Measurements from ENCODE around the gene TGFBRAP1. TPM values are rescaled to one million over a fixed set of nuclear protein-coding genes. Genes with fewer than 3 reads are reported as not detected.
"Not testable (repeated sequence)": the region's sequence is repeated elsewhere in the genome, so short reads cannot be mapped to it uniquely, and the experiment has no call there.

Gene TGFBRAP1
- total RNA-seq, 1 donor from 2014 or later = 9.8 TPM

DNA sequence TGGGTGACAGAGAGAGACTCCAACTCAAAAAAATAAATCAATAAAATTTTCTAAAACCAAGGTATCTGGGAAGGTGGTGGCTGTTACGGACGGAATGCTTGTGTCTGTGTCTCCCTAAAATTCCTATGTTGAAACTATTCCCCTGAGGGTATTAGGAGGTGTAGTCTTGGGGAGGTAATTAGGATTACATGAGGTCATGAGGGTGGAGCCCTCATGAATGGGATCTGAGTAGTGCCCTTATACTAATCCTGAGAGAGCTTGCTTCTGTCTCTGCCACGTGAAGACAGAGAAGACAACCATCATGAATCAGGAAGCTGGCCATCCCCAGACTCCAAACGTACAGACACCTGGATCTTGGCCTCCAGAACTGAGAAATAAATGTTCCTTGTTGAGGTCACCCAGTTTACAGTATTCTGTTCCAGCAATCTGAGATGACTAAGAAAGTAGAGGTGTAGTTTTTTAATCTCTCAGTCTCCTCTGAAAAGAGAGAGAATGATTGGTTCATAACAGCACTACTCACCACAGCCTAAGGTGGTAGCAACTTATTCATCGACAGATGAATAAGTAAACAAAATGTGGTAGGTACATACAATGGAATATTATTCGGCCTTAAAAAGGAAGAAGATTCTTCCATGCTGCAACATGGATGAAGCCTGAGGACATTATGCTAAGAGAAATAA is 38.4 kb downstream of the TGFBRAP1 start:
- intact Hi-C loops (cut with micrococcal nuclease) = no loop called here
- DNase-seq = no peak
- no peak for ATAC-seq

DNA sequence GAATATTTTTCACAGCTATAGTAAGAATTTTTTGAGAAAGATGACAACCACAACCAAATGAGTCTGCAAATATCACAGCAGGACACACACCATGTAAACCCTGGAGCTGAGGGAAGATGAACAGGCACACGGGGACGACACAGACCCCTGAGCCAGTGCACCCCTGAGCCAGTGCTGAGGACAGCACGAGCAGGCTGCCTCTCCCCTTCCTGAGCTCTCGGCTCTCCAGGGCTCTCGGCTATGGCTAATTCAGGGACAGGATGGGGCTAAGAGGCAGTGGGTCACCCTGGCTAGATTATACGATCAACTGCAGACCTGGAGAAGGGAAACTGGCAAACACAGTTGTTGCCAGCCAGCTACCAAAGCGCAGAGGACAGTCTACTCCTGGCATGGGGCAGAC is 41.4 kb downstream of the TGFBRAP1 start:
- no peak for DNase-seq
- no peak for ATAC-seq
- intact Hi-C loops (cut with micrococcal nuclease) = no loop called here

DNA sequence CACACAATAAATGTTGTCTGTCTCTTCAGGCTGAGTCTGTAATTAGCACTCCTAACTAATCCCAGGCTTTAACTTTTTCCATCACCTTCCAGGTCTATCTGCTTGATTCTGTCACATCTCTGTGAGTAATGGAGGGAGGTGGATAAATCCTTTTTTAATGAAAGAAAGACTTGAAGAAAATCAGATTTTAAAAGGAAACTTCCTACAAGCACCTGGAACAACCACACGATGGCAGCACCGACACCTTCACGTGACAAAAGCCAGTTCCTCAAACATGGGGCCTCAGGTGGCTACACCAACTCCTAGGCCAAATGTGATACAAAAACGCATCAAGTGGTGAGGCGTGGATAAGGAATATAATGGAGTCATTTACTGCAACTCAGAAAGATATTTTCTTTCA is 41.8 kb downstream of the TGFBRAP1 start:
- ATAC-seq (no peak), DNase-seq (no peak)
- intact Hi-C loops (cut with micrococcal nuclease) = no loop called here

DNA sequence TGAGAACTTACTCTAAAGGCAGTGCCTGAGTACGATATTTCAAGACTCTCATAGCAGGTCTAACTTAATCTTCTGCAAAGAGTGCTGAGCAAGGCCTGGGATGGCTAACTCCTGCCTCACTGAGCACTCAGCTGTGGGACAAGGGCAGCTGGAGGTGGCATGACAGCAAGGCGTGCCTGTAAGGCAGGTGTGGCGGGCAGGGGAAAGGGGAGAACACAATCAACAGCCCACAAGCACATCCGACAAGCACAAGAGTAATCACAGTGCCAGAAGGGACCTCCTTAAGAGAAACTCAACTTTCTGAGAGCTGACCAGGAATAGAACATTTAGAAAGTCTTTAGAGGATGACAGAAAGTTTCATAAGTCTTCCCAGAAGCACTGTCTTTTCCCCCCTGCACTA is 46.0 kb downstream of the TGFBRAP1 start:
- ATAC-seq (no peak), DNase-seq (no peak)
- intact Hi-C loops (cut with micrococcal nuclease) = no loop called here

DNA sequence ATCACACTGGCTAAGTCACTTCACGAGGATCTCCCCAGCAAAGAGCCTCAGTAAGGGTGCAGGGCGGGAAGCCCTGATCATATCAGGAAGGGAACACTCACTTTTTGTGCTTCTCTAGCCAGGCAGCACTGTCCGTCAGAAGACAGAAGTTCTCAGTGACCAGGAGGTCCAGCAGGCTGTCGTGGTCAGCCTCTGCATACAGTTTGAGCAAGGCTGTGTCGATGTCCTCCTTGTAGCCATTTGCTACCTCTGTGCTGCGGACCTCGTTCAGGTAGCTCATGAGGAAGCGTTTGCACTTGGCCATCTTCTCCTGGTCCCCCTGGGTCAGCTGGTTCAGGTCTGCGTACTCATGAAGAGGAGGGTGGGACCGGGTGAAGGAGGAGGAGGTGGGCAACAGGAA is 49.3 kb downstream of the TGFBRAP1 start:
- DNase-seq (no peak), ATAC-seq (no peak)
- intact Hi-C loops (cut with micrococcal nuclease) = no loop called here

DNA sequence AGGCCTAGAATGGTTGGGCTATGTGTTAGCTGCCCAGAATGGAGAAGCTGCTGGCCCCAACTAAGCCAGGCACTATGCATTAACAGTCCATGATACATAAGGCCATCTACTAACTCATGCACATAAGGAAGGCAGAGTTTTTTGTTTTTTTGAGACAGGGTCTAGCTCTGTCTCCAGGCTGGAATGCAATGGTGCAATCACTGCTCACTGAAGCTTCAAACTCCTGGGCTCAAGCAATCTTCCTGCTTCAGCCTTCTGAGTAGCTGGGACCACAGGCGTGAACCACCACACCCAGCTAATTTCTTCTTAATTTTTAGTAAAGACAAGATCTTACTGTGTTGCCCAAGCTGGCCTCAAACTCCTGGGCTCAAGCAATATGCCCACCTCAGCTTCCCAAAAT is 50.4 kb downstream of the TGFBRAP1 start:
- DNase-seq (no peak), ATAC-seq (no peak)
- intact Hi-C loops (cut with micrococcal nuclease) = no loop called here

DNA sequence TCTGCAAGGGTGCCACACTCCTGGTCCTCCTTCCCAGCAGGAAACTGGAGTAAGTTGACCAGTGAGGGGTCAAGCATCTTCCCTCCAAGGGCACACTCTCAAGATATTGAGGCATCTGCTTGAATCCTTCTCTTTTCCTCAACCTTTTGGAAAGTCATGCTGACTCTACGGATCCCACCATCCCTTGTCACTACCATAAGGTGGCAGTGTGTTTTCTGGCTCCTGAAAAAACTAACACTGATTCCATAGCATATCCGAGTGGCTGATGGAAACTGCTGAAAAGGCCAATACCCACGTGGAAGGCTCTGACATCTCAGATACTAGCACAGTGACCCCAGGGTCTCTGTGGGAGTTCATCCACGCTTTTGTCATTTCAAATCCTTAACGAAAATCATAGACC is 50.9 kb downstream of the TGFBRAP1 start:
- intact Hi-C loops (cut with micrococcal nuclease) = no loop called here
- DNase-seq (no peak), ATAC-seq (no peak)

DNA sequence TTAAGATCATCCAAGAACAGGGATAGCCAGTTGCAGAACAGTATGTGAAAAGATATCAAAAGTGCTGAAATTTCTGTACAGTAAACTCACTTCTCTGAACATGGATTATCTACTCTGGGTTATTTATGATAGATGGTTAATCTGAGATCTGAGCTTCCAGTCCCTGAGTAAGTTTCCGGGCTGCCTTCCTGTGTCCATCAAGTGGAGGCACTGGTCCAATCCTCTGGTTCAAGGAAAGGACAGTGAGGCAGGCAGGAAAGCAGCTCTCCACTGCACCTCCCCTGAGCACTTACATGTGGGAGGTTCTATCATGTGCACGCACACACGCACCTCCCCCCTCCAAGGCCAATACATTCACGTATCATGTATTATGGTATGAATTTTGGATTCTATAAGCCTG is 55.5 kb downstream of the TGFBRAP1 start:
- intact Hi-C loops (cut with micrococcal nuclease) = no loop called here
- ATAC-seq = no peak
- no peak for DNase-seq

DNA sequence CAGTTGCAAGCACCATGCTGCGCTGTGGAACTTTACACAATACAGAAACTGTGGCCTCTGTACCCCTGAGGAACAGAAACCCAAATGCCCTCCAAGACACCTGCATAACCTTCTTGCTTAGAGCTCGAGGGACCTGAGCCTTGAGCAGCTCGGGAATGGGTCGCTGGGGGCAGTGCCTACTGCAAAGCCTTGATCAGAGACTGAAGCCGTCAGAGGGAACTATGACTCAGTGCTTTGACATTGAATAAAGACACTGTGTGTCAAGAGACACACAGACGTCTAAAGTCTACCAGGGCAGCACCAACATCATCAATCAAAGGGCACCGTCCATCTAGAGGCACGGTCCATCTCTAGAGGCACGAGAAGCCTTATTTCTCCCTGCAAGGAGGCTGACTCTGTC is 57.4 kb downstream of the TGFBRAP1 start:
- intact Hi-C loops (cut with micrococcal nuclease) = no loop called here
- ATAC-seq = no peak
- DNase-seq = no peak

DNA sequence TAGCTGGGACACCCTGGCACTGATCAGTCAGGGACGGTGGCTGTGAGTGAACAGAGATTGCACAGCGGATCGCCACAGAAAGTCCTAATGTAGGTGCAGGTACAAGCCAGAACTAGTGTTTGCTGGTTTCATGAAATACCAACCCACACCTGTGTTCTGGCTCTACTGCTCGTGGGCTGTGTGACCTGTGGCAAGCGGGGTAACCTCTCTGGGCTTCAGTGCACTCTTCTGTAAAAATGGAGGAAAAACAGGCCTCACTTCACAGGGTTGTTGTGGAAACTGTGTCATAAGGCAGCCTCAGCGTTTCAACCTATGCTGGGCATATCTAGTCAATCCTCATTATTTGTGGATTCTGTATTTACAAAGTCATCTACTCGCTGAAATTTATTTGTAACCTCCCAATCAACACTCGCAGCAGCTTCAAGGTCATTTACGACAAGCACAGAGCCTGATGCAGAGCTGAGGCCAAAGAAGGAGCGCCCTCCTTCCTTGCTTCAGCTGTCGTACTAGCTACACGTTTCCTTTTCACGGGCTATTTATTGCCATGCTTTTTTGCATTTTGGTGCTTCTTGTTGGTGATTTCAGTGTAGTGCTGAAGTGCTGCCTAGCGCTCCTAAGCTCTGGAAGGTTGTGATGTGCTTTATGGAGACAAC is 58.0 kb downstream of the TGFBRAP1 start:
- DNase-seq (no peak), ATAC-seq (no peak)
- intact Hi-C loops (cut with micrococcal nuclease) = no loop called here

DNA sequence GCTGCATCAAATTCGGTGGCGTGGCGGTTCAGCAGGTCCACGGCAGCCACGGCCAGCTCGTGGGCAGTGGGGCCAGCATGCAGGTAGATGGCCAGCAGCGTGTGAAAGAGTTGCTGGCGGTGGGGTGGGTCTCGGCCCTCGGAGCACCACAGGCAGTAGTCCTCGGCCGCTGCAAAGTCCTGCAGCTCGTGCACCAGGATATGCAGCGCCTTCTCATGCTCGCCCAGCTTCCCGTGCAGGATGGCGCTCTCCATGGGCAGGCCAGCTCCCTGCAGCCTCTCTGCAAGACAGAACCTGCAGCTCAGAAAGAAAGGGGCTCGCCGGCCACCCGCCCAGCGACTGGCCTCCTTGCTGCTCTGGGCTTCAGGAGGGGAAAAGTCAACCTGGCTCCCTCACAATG is 60.1 kb downstream of the TGFBRAP1 start:
- intact Hi-C loops (cut with micrococcal nuclease) = no loop called here
- DNase-seq = no peak
- ATAC-seq = no peak

DNA sequence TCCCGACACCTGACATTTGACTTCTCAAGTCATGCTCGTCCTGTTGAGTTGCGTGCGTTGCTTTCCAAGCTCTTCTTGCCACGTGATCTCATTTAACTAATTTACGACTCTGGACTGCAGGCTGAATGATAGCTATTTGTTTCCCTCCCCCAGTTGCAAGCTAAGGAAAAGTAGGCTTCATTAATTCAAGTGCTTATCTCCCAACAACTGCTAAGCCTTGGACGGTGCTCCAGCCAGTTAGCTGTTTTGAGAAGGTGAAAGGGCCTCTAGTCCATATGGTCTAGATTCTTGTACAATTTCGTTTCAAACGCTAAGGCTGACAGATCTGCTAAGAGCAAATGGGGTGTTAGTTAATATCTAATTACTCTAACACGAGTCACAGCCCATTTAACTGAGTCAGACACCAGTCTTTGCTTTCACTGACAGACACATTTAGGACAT is 66.9 kb downstream of the TGFBRAP1 start:
- DNase-seq = no peak
- no peak for ATAC-seq
- intact Hi-C loops (cut with micrococcal nuclease) = no loop called here

DNA sequence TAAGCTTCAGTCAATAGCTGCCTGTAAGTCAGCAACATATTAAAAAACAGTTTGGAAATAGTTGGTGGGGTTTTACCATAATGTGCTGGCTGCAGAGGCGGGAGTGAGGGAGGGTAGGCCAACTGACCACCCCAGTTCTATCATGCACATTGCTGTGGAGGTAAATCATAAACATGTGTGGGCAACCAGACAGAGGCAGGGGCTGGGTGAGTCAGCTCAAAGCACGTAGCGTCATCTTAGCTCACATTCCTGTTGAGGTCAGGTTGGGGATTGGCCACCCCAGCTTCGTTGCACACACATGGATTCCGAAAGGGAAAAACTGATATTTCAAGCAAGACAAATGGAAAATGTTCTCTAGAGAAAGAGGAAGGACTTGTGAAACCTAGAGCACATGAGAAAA is 68.5 kb downstream of the TGFBRAP1 start:
- DNase-seq (no peak), ATAC-seq (no peak)
- intact Hi-C loops (cut with micrococcal nuclease) = no loop called here

DNA sequence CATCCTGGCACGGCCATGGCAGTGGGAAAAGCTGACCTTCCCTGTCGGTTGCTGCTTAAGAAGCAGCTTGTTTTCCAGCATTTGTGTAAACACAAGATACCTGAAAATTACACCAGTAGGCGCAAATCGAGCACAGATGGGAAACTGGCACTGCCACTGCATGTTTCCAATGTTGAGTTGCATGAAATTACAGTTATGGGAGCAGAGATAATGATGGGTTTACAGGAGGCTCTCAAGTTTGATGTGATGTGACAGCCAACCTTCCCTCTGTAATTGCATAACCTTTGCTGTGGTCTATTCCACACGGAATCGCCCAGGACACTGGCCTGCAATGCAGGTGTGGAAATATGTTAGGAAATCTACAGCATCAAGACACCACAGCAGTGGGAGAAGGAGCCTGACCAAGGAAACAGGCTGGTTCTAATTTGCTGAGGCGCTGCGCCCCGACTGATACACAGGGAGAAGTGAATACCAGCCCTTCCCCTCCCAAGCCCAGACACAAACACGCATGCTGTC is 70.6 kb downstream of the TGFBRAP1 start:
- ATAC-seq (no peak), DNase-seq (no peak)
- intact Hi-C loops (cut with micrococcal nuclease) = no loop called here

DNA sequence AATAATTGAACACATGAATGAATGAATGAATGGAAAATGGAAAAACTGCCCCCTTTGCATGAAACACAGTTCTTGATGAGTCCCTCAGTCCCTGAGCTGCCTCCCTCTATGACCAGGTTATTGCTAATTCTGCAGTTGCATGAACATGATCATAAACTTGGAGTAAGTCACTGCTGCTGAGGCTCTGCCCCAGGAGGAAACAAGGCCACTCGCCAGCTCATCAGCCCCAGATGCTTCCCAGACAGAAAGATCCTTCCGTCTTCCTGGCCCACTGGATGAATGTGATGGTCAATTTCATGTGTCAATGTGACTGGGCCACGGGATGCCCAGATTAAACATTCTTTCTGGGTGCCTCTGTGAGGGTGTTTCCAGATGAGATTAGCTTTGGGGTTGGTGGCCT is 71.6 kb downstream of the TGFBRAP1 start:
- ATAC-seq (no peak), DNase-seq (no peak)
- intact Hi-C loops (cut with micrococcal nuclease) = no loop called here

DNA sequence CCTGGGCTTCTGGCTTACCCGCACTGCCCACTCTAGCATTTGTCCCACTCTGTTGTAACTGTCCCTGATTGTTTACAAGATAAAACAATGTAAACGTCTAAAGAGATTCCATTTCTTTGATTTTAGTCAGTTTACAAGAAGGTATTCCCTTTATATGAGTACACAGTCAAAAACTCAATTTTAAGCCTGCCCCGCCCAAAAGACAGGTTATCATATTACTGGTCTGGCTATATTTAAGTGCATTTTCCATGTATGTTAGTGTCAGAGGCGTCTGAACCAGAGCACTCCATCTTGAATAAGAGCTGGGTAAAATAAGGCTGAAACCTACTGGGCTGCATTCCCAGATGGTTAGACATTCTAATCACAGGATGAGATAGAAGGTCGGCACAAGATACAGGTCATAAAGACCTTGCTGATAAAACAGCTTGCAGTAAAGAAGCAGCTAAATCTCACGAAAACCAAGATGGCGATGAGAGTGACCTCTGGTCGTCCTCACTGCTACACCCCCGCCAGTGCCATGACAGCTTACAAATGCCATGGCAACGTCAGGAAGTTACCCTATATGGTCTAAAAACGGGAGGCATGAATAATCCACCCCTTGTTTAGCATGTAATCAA is 73.0 kb downstream of the TGFBRAP1 start:
- no peak for DNase-seq
- intact Hi-C loops (cut with micrococcal nuclease) = no loop called here
- ATAC-seq = no peak

DNA sequence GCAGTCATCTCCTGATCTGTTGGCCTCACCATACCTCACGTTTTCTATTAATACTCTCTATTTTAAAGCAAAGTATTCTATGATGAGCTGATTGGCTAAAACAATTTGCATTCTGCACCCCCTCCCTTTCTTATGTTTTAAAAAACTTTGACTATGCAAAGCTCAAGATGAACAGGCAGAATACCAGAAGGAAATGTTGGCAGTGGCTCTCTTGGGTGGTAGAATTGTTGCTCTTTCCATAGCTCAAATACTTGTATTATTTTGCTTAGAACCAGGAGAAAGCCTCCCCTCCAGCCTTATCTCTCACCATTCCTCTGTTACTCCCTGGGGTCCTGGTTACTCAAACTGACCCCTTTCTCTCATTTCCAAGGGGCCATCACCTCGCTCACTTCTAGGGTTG is 73.6 kb downstream of the TGFBRAP1 start:
- no peak for ATAC-seq
- DNase-seq = no peak

DNA sequence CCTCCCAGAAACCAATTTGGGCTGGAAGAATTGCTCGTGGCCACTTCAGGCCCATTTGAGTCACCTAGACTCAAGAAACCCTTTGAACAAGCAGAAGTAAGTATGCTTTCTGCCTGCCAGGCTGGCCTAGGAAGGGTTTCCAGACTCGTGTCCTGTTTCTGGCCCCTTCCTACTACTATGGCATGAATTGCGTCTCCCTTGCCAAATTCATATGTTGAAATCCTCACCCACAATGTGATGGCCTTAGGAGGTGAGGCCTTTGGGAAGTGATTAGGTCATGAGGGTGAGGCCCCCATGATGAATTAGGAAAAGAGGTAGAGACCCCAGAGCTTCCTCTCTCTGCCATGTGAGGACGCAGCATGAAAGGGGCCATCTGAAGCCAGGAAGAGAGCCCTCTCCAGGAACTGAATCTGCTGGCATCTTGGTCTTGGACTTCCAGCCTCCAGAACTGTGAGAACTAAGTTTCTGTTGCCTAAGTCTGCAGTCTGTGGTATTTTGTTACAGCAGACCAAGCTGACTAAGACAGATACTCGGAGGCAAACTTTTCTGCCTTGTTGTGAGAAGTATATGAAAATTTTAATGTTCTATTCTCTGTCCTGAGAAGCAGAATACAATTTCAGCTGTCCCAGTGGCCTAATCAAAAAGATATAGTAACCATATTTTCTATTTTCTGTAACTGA is 74.9 kb downstream of the TGFBRAP1 start:
- no peak for ATAC-seq
- intact Hi-C loops (cut with micrococcal nuclease) = no loop called here
- DNase-seq = no peak

More for the DNA sequence above, 73.6 kb downstream of the TGFBRAP1 start:
- intact Hi-C loops (cut with micrococcal nuclease) = no loop called here

DNA sequence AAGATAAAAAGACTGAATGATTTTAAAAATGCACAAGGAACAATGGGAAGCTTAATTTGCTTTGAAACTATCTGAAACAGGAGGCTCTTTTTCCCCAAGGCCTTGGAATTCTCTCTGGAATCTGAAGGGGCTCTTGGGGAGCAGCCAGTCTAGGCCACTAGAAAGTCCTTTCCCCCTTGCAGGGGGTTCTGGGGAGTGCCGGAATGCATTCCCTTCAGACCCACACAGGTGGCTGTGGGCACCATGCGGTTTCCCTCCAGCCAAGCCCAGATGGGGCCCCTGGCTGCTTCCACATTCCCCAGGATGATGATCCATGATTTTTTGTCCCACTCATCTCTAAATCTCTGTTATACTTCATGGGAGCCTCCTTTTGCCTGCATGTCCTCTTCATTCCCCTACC is 77.3 kb downstream of the TGFBRAP1 start:
- DNase-seq (no peak), ATAC-seq (no peak)
- intact Hi-C loops (cut with micrococcal nuclease) = no loop called here

DNA sequence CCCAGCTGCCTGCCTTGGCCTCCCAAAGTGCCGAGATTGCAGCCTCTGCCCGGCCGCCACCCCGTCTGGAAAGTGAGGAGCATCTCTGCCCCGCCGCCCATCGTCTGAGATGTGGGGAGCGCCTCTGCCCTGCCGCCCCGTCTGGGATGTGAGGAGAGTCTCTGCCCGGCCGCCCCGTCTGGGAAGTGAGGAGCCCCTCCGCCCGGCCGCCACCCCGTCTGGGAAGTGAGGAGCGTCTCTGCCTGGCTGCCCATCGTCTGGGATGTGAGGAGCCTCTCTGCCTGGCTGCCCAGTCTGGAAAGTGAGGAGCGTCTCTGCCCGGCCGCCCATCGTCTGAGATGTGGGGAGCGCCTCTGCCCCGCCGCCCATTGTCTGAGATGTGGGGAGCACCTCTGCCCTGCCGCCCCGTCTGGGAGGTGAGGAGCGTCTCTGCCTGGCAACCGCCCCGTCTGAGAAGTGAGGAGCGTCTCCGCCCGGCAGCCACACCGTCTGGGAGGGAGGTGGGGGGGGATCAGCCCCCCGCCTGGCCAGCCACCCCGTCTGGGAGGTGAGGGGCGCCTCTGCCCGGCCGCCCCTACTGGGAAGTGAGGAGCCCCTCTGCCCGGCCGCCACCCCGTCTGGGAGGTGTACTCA is 78.4 kb downstream of the TGFBRAP1 start:
- ATAC-seq; intact Hi-C loops (cut with micrococcal nuclease); DNase-seq: not testable (repeated sequence)
